EL (cell line): Measurements from ENCODE around the gene YY1.

Experiments used
- DNase-seq: peaks from one replicate; pipeline ENCODE4 v3.0.0-alpha.2; 2016

The YY1 gene

GRCh38 chr14:100317912-100318808 lies 79.2 kb downstream of the YY1 start:
- DNase-seq, result peak; percentile 52

DNA sequence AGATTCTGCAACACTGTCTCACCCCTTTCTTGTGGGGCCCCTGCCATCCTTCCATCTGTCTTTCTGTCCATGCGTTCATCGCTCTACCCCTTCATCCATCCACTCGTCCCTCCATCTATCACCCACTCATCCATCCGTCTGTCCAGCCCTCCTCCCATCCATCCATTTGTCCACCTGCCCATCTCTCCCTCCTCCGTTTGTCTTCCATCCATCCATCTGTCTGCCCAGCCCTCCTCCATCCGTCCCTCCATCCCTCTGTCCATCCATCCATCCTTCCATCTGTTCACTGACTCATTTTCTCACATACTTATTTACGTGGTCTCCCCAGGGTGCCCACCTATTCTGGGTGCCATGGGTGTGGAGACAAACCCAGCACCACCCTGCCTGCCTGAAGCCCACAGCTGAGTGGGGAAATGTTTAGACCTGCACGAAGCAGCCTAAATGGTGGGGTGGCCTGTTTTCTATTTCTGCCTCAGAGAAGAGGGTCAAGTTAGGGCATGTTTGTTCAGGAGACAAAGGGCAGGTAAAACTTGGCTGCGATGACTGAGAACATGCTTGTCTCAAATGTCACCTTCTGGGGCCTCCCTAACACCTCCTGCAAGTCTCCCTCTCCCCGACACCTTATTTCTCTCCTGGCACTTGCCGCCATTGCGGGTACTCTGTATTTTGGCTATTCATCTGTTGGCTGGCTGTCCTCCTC lies 81.4 kb downstream of the YY1 start:
- DNase-seq, result no peak

GRCh38 chr14:100321473-100322137 lies 82.7 kb downstream of the YY1 start:
- no peak for DNase-seq

GRCh38 chr14:100322138-100322957 lies 83.4 kb downstream of the YY1 start:
- DNase-seq, result no peak

DNA sequence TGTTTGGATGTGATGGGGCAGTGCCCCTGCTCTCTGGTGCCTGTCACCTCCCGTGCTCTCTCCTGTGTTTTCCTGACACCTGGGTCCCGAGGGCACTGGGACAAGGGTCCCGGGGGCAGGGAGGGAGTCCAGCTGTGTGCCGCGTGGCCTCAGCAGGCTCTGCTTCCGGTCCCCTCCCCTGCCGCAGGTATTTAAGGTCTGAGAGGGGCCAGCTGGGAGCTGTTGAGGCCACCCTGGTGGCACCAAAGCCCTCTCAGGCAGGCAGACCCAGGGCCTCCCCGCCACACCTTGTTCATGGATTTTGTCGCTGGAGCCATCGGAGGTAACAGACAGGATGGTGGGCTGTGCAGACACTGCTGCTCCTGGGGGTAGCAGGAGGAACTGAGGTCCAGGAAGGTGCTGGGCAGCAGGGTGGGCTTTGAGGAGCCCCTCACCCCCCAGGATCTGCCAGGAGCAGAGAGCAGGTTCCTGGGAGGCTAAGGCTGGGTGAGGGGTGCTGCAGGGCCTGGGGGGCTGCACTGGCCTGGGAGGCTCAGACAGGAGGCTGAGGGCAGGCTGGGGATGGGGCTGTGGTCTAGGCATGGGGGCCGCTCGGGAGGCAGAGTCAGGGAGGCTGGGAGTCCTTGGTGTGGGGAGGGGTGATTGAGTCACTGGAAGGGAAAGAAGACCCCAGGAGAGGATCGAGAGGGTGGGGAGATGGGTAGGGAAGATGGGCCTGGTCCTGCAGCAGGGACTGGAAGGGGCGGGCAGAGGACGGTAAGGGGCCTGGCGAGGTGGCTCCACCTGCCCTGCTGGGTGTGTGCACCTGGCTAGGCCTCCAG lies 84.4 kb downstream of the YY1 start, which contains the start of gene SLC25A47:
Gene SLC25A47, plus strand, starts transcription at position 219 of the 821 bp plus-strand sequence. Its CDS starts 76 bp downstream, at position 295.
- DNase-seq, result no peak

DNA sequence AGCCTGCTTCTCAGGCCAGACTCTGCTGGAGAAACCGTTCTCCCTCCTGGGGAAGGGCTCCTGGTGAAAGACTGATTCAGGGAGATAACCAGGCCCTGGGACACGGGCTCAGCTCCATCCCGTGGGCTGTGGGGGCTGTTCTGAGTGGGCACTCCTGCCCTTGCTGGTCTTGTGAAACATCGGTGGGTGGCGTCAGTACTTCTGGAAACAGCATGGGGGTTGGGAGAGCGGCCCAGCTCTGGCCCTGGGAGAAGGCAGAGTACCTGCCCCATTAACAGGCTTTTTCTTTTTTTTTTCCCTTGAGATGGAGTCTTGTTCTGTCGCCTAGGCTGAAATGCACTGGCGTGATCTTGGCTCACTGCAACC lies 85.0 kb downstream of the YY1 start:
- no peak for DNase-seq

- DNase-seq, result no peak
These were observed 86.3 kb downstream of the YY1 start for GRCh38 chr14:100325231-100325632.

DNA sequence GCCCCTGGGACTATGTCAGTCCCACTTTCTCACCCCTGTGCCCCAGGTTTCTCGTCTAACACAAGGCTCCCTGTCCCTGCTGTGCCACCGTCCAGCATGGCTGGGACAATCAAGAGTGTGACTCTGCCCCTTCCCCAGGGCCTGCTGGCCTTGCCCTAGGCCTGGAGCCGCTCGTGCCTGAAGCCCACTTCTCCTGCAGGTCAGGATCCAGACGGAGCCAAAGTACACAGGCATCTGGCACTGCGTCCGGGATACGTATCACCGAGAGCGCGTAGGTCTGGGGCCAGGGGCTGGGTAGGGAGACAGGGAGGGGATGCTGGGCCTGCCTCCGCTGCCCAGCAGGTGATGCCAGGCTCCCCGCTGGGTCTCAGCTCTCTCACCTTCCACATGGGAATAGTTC lies 87.0 kb downstream of the YY1 start:
- DNase-seq, result no peak

DNA sequence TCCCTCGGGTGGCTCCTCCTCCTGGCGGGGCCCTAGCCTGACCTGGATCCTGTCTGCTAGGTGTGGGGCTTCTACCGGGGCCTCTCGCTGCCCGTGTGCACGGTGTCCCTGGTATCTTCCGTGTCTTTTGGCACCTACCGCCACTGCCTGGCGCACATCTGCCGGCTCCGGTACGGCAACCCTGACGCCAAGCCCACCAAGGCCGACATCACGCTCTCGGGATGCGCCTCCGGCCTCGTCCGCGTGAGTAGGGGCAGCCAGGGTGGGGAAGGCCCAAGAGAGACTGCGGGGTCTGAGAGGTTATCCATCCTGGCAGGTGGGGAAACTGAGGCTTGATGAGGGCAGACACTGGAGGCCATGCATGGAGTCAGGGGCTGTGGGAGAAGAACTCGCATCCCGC lies 88.2 kb downstream of the YY1 start:
- DNase-seq, result no peak

- no peak for DNase-seq
These were observed 89.7 kb downstream of the YY1 start for GRCh38 chr14:100328495-100329163.

- no peak for DNase-seq
These were observed 90.5 kb downstream of the YY1 start for GRCh38 chr14:100329233-100330006.

DNA sequence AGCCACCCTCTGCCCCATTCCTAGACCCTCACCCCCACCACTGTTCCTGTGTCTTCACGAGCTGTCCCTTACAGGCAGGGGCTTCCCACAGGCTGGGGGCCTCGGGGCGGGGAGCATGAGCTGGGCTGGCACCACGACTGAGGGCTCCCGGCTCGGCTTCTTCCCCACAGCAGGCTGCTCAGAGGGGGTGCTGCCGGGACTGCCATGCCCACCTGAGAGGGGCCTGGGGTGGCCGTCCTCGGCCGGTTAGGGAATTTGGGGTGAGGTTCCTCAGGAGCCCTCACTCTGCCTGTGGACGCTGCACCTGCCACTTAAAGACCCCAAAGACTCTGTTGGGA lies 91.0 kb downstream of the YY1 start:
- DNase-seq, result no peak

DNA sequence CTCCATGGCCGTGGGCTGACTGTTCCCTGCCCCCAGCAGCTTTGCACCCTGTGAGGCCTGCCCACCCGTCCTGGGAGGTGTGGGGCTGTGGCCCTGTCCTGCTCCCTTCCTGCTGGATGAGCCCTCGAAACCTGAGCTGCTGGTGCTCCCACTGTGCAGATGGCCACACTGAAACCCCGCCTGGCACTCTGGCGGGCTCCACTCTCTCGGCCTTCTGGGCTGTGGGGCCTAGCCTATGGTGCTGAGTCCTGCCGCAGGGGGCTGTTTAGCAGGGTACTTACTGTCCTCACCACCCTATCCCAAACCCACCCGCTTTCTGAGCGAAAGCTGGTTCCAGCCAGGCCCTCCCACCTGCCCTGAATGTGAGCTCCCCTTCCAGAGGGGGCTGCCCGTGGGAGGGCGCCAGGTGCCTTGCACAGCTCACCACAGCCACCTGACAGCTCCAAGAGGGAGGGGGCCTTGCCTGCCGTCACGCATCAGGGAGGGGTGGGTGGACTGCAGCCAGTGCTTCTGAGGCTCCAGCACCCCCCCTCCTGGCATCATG lies 91.5 kb downstream of the YY1 start:
- DNase-seq, result no peak

DNA sequence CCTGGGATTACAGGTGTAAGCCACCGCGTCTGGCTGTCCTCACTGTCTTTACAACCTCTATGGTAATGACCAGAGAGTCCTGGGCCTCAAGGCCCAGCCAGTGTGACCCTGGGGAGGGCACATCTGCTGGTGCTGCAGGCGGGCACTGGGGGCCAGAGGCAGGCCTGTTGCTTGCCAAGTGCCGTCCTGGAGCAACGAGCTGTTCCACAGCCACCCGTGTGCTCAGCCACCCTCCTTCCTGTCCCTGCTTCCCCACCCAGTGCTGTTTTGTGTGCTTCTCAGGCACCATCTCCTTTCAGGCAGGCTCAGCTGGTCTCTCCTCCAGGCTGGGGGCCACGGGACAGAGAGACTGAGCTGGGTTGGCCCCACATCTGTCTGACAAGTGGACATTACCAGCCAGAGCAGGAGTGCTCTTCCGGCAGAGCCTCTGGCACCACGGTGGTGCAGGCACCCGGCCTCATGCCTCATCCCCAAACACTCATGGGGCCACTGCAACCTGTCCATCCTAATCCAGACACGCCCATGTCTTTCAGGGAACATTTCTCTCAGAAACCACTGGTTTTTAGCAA lies 93.2 kb downstream of the YY1 start:
- DNase-seq, result no peak
